Stomach smooth muscle (tissue), 2 donors: ENCODE results near the gene C18orf54.
"Not testable (repeated sequence)": the region's sequence is repeated elsewhere in the genome, so short reads cannot be mapped to it uniquely, and the experiment has no call there.

Experiments used
- H3K27ac ChIP-seq: one replicate; pipeline ENCODE4 v1.7.0; 2013; ENCODE audit warnings: mild to moderate bottlenecking, low read length, inconsistent platforms
- H3K27me3 ChIP-seq, 2 donors: one replicate each; pipeline ENCODE4 v1.7.0; 2013; ENCODE audit warnings: low read length in 2 of 2; ENCODE audit not compliant: insufficient read depth in 2 of 2, control insufficient read depth in 1 of 2
- H3K36me3 ChIP-seq, 2 donors: one replicate each; pipeline ENCODE4 v1.7.0; 2013; ENCODE audit warnings: low read length in 2 of 2; ENCODE audit not compliant: control insufficient read depth in 2 of 2, insufficient read depth in 2 of 2
- H3K4me1 ChIP-seq: one replicate; pipeline ENCODE4 v1.7.0; 2013; ENCODE audit warnings: low read length; ENCODE audit not compliant: control insufficient read depth, insufficient read depth
- H3K4me3 ChIP-seq, 2 donors: one replicate each; pipeline ENCODE4 v1.7.0; 2013; ENCODE audit warnings: low read length in 2 of 2
- H3K9ac ChIP-seq, 2 donors: one replicate each; pipeline ENCODE4 v1.7.0; 2013; ENCODE audit warnings: low read length in 2 of 2, mild to moderate bottlenecking in 1 of 2
- H3K9me3 ChIP-seq, 2 donors: one replicate each; pipeline ENCODE4 v1.7.0; 2013; ENCODE audit warnings: low read length in 2 of 2; ENCODE audit not compliant: control insufficient read depth in 2 of 2
- donor health status: healthy.
- donor health status: Pancreatic carcinoma.

C18orf54 gene

GRCh38 chr18:54357660-54358494 is at the start of gene C18orf54, which contains the start of gene STARD6:
Gene C18orf54, plus strand, starts transcription at chr18:54357906. Its CDS starts 2,667 bp downstream, at chr18:54360573.
Gene STARD6, minus strand, starts transcription at chr18:54357858. Its CDS starts 3,285 bp downstream, at chr18:54354573.
- H3K27me3 ChIP-seq, result peaks cover 0 to 5% of the 10 kb centered on the region in 2 donors
- peak within 1 kb of the TSS; percentile 66 to 78 for H3K9ac ChIP-seq
- no peaks in the 10 kb centered on the region for H3K36me3 ChIP-seq
- no peaks in the 10 kb centered on the region for H3K9me3 ChIP-seq
- H3K4me3 ChIP-seq, result peak within 1 kb of the TSS; percentile 89
- H3K4me1 ChIP-seq, result peaks cover 8% of the 10 kb centered on the region
- no peak within 1 kb of the TSS for H3K27ac ChIP-seq

- H3K36me3 ChIP-seq, H3K9ac ChIP-seq, H3K27me3 ChIP-seq, H3K27ac ChIP-seq, H3K9me3 ChIP-seq, H3K4me3 ChIP-seq, H3K4me1 ChIP-seq: not testable (repeated sequence)
Measured at GRCh38 chr18:54309564-54309963, 48.1 kb upstream of the C18orf54 start.

DNA sequence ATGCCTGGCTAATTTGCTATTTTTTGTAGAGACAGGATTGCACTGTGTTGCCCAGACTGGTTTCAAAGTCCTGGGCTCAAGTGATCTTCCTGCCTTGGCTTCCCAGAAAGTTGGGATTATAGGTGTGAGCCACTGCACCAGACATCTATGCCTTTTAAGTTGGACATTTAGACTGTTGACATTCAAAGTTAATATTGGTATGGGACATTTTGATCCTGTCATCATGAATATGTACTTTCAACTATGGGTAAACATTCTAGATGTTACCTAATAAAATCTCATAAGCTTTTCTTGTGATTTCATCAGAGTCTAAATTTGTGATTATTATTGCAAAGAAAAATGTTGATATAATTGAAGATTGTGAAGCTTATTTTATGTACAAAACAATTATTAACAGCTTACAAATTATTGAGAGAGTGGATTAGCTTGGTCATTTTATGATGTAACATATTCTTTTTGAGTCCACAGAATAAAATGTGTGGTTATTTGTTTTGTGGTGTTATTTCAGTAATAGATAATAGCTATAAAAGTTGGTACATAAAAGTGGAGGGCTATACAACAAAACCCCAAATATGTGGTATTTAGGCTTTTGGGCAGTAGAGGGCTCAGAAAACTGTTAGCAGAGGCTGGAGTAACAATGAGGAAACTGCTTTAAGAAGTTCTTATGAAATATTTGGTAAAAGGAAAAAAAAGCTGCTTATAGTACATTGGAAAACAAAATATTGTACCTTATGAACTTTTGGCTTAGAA is 41.5 kb upstream of the C18orf54 start:
- Histone ChIP-seq H3K4me3 (no peak overlapping the region), H3K4me1 (no peaks in the 10 kb centered on the region), H3K36me3 (no peaks in the 10 kb centered on the region), H3K9me3 (no peaks in the 10 kb centered on the region), H3K9ac (no peak overlapping the region), H3K27ac (no peak overlapping the region), H3K27me3 (no peaks in the 10 kb centered on the region)

- no peak overlapping the region for H3K9ac ChIP-seq
- no peak overlapping the region for H3K4me3 ChIP-seq
- no peaks in the 10 kb centered on the region for H3K27me3 ChIP-seq
- H3K4me1 ChIP-seq, result no peaks in the 10 kb centered on the region
- H3K27ac ChIP-seq, result no peak overlapping the region
- no peaks in the 10 kb centered on the region for H3K36me3 ChIP-seq
- H3K9me3 ChIP-seq, result no peaks in the 10 kb centered on the region
Measured at GRCh38 chr18:54323561-54323960, 34.1 kb upstream of the C18orf54 start.

DNA sequence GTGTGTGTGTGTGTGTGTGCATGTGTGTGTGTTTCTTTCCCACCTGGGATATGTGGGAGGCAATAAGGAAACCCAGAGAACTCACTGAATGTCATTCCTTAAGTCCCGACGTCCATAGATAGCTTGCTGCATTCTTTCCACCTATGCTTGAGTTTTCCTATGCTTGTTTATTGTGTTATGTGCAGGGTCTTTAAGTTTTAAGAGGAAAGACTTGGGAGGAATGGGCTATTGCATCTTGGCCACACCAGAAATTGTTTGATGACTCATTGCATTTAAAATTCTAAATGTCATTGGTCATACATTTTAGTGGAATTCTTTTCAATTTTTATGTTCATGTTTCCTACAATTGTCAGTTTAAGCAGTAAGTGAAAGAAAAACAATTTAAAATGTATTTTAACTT is 33.7 kb upstream of the C18orf54 start:
- Histone ChIP-seq H3K9ac (no peak overlapping the region), H3K27me3 (no peaks in the 10 kb centered on the region), H3K36me3 (no peaks in the 10 kb centered on the region), H3K4me3 (no peak overlapping the region), H3K4me1 (no peaks in the 10 kb centered on the region), H3K27ac (no peak overlapping the region), H3K9me3 (no peaks in the 10 kb centered on the region)

DNA sequence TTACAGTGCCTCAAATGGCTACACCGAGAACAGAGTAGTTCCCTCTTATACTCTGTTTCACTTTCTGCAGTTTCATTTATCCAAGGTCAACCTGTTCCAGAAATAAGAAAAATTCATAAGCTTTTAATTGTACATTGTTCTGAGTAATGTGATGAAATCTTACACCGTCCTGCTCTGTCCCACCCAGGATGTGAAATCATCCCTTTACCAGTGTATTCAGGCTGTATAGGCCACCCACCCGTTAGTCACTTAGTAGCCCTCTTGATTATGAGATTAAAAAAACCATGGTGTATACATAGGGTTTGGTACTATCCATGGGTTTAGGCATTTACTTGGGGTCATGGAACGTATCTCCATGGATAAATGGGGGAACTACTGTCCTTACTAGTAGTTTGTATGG is 29.9 kb upstream of the C18orf54 start:
- Histone ChIP-seq H3K27me3 (no peaks in the 10 kb centered on the region), H3K36me3 (no peaks in the 10 kb centered on the region), H3K4me1 (no peaks in the 10 kb centered on the region), H3K9me3 (no peaks in the 10 kb centered on the region), H3K27ac (no peak overlapping the region), H3K4me3 (no peak overlapping the region), H3K9ac (no peak overlapping the region)

- Histone ChIP-seq H3K4me1 (no peaks in the 10 kb centered on the region), H3K4me3 (no peak overlapping the region), H3K9ac (no peak overlapping the region), H3K9me3 (no peaks in the 10 kb centered on the region), H3K27ac (no peak overlapping the region), H3K36me3 (no peaks in the 10 kb centered on the region), H3K27me3 (no peaks in the 10 kb centered on the region)
Measured at GRCh38 chr18:54329787-54330186, 27.9 kb upstream of the C18orf54 start.

GRCh38 chr18:54330768-54331548 is 26.7 kb upstream of the C18orf54 start:
- Histone ChIP-seq H3K4me1 (no peaks in the 10 kb centered on the region), H3K9ac (no peak overlapping the region), H3K27ac (no peak overlapping the region), H3K36me3 (no peaks in the 10 kb centered on the region), H3K9me3 (no peaks in the 10 kb centered on the region), H3K27me3 (no peaks in the 10 kb centered on the region), H3K4me3 (no peak overlapping the region)

DNA sequence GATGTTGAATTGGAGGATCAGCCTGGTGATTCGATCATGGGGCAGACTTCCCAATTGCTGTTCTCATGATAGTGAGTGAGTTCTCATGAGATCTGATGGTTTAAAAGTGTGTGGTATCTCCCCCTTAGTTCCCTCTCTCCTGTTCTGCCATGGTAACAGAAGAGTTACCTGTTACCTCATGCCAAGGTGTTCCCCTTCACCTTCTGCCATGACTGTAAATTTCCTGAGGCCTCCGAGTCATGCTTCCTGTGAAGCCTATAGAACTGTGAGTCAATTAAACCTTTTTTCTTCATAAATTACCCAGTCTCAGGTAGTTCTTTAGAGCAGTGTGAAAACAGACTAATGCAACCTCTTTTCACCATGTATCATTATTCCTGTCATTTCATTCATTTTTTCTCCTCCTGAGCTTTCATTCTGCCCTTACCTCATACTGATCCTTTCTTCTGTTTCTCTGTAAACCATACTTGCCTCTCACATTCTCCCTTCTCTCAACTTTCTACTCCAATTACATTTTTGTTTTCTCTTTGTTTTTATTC is 22.0 kb upstream of the C18orf54 start:
- Histone ChIP-seq H3K36me3 (no peaks in the 10 kb centered on the region), H3K9me3 (peaks cover 0 to 2% of the 10 kb centered on the region in 2 donors), H3K27ac (no peak overlapping the region), H3K27me3 (no peaks in the 10 kb centered on the region), H3K9ac (no peak overlapping the region), H3K4me3 (no peak overlapping the region), H3K4me1 (no peaks in the 10 kb centered on the region)

- no peak overlapping the region for H3K27ac ChIP-seq
- H3K27me3 ChIP-seq, result no peaks in the 10 kb centered on the region
- no peak overlapping the region for H3K9ac ChIP-seq
- H3K36me3 ChIP-seq, result no peaks in the 10 kb centered on the region
- H3K9me3 ChIP-seq, result peaks cover 0 to 2% of the 10 kb centered on the region in 2 donors
- H3K4me1 ChIP-seq, result no peaks in the 10 kb centered on the region
- H3K4me3 ChIP-seq, result no peak overlapping the region
Measured at GRCh38 chr18:54338230-54338629, 19.5 kb upstream of the C18orf54 start.
